ENCODE data around the gene WBP2NL.

- TF ChIP-seq PATZ1 (CRISPR knock-in tag; IDR thresholded peaks at IDR 0.05; ENCODE audit: borderline replicate concordance): no peak
- no peak for TF ChIP-seq CSDC2 (CRISPR knock-in tag; IDR thresholded peaks at IDR 0.05)
- TF ChIP-seq RARB (CRISPR knock-in tag; IDR thresholded peaks at IDR 0.05): no peak
- TF ChIP-seq CREB5 (CRISPR knock-in tag; IDR thresholded peaks at IDR 0.05; ENCODE audit: low read depth): no peak
- no peak for TF ChIP-seq ZFP3 (CRISPR knock-in tag; IDR thresholded peaks at IDR 0.05)
- no peak for TF ChIP-seq GLIS3 (CRISPR knock-in tag; IDR thresholded peaks at IDR 0.05)
- TF ChIP-seq ARNTL (CRISPR knock-in tag; IDR thresholded peaks at IDR 0.05; ENCODE audit: borderline replicate concordance, low read depth): no peak
- no peak for TF ChIP-seq PPARA (CRISPR knock-in tag; IDR thresholded peaks at IDR 0.05; ENCODE audit: borderline replicate concordance)
- TF ChIP-seq SNAI2 (CRISPR knock-in tag; IDR thresholded peaks at IDR 0.05): no peak
- TF ChIP-seq TOX (CRISPR knock-in tag; IDR thresholded peaks at IDR 0.05; ENCODE audit: borderline replicate concordance): no peak
- no peak for TF ChIP-seq BACH2 (CRISPR knock-in tag; IDR thresholded peaks at IDR 0.05; ENCODE audit: borderline replicate concordance)
Observed at GRCh38 chr22:42021571-42021970, 23.0 kb downstream of the WBP2NL start.
